Measurements from ENCODE around the gene FAM25G.
A peak's percentile ranks its signal among the peaks of the same experiment; 100 is the strongest.

FAM25G gene

GRCh38 chr10:47445720-47446119 is 45.8 kb downstream of the FAM25G start:
- DNase-seq, result no peak

DNA sequence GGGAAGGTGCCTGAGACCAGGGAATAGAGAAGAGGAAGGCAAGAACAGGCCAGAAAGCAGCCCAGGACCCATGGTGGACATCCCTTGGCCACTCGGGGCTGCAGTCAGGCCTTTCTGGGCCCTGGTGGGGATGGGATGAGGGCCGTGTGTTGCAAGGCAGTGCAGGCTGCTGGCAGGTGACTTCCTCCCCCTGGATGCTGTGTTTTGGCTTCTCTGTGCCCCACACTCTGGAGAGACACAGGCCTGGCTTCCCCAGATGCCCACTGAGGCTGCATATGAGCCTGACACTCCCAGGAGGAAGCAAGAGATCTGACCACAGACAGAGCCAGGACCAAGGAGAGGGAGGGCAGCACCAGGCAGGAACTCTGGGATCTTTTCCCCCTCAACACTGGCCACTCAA is 47.5 kb downstream of the FAM25G start:
- DNase-seq, result no peak

GRCh38 chr10:47443145-47443544 is 48.4 kb downstream of the FAM25G start:
- DNase-seq, result no peak

GRCh38 chr10:47442351-47442750 is 49.1 kb downstream of the FAM25G start:
- DNase-seq, result no peak

DNA sequence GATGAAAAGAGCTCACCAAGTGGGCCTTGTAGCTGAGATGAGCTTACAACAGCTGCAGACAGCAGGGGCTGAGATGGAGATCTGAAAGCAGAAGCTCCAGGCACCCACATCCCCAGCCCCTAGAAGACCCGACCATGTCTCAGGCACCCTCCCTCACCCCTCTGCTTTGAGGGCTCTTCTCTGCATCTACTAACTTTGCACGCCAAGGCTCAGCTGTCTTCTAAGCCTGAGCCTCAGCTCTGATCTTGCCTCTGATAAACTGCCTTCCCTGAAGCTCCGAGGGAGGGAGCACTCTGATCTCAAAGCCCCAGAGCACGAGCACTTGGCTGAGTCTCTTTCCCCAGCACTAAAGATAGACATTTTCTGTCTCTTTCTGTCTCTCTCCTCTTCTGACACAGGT is 49.6 kb downstream of the FAM25G start:
- DNase-seq, result no peak

DNA sequence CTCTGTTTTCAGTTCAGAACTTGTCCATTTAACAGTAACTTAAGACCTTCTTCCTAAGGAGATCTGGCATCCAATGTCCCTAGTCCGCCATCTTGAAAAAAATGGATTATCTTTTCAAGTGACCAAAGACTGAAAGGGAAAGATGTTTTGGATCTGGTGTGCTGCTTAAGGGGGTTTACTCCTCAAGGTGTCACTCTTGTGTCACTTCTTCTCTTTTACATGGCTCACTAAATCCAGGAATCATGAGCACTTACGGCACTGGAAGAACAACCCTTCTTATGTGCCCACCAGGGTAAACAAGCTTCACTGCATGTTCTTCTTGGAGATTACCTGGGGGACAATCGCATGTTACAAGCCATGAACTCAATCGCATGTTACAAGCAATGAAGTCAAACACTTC is 51.3 kb downstream of the FAM25G start:
- no peak for DNase-seq

DNA sequence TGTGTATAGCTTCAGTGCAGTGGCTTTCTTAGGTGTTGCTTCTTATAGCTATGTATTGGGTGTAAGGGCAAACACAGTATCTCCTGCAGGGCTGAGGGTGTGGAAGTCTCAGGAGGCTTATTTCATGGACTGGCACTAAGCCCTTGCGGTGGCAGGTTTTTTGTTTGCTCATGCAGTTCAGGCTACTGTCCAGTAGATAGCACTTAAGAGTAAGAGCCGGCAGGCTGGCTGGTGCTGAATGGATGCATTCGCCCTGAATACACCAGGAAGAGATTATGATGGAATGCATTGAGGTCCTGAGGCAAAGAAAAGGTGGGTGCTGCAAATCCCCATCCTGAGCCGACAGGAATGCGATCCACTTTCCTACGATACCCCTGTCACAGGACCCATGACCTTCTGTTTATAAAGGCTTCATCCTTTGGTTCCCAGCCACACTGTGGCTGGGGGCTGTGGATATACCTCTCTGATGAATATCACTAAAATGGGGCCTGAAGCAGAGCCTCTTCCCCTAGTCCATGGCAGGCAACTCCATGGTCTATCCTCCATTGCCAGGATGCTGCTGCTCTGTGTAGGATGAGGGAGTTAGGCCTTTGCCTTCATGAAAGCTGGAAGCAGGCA is 52.5 kb downstream of the FAM25G start:
- DNase-seq, result peak; percentile 48
